Cortex of kidney (tissue), 1 donor: ENCODE data around the gene FBRSL1.
"Not testable (repeated sequence)": the region's sequence is repeated elsewhere in the genome, so short reads cannot be mapped to it uniquely, and the experiment has no call there.

Experiments used
- DNase-seq: peaks from one replicate; lab custom pipeline; 2025; lab: John Stamatoyannopoulos, UW

The FBRSL1 gene

GRCh38 chr12:132525833-132526455 is 36.0 kb downstream of the FBRSL1 start:
- DNase-seq, result no peak

DNA sequence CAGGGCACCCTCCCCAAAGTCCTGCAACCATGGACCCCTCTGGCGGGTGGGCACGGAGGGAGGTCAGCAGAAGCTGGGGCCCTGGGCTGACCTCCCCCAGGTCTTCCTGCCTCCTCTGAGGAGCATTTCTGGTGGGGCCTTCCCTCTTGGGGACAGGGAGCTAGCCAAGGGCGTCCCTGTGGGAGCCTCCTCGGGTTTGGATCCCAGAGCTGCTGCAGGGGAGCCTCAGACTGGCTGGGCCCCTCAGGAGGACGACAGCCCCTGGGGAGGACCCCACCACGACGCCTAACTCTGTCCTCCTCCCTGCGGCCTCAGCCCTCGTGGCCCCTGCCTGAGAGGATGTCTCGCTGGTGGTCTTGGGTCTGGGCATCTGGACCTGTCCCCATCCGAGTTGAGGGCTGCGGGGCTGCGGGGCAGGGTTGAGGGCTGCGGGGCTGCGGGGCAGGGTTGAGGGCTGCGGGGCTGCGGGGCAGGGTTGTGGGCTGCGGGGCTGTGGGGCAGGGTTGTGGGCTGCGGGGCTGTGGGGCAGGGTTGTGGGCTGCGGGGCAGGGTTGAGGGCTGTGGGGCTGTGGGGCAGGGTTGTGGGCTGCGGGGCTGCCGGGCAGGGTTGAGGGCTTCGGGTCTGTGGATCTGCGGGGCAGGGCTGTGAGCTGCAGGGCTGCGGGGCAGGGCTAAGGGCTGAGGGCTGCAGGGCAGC is 37.4 kb downstream of the FBRSL1 start:
- DNase-seq, result no peak

GRCh38 chr12:132527883-132528264 is 37.9 kb downstream of the FBRSL1 start:
- no peak for DNase-seq

DNA sequence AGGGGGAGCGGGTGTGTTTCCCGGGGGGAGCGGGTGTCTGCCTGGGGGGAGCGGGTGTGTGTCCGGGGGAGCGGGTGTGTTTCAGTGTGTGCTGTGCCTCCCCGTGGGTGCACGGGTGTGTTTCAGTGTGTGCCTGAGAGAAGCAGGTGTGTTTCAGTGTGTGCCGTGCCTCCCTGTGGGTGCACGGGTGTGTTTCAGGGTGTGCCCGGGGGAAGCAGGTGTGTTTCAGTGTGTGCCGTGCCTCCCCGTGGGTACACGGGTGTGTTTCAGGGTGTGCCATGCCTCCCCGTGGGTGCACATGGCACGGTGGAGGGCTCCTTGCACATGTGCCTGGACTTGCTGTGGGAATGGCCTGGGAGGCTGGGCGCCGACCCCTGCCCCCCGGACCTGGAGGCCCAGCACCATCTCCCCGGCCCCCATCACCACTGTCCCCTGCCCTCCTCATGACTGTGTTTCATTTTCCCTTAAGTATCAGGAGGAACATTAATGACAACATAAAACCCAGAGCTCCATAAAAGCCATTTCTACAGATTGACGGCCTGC is 38.7 kb downstream of the FBRSL1 start:
- DNase-seq, result no peak

DNA sequence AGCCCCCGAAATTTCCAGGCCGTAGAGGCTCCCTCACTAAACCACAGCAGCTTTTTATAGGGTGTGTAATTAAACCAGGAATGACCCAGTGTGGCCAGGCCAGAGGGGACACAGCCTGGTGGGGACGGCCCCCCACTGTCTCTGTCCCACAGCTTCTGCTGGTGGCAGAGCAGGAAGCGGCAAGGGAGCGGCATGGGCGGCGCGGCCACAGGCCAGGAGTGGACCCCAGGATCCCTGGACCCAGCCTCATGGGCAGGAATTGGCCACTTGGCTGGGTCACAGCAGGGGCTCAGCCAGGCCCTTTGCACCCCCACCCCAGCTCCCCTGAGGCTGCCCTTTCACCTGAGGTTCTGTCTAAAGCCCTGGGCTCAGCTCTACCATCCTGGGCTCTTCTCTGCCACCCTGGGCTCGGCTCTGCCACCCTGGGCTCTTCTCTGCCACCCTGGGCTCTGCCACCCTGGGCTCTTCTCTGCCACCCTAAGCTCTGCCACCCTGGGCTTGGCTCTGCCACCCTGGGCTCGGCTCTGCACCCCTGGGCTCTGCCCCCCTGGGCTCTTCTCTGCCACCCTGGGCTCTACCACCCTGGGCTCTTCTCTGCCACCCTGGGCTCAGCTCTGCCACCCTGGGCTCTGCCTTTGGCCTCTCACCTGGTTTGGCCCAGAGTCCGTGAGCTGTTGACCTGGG is 39.3 kb downstream of the FBRSL1 start:
- no peak for DNase-seq

GRCh38 chr12:132529906-132530305 is 40.0 kb downstream of the FBRSL1 start:
- no peak for DNase-seq

GRCh38 chr12:132530447-132530846 is 40.5 kb downstream of the FBRSL1 start:
- no peak for DNase-seq

GRCh38 chr12:132530851-132531250 is 40.9 kb downstream of the FBRSL1 start:
- no peak for DNase-seq

DNA sequence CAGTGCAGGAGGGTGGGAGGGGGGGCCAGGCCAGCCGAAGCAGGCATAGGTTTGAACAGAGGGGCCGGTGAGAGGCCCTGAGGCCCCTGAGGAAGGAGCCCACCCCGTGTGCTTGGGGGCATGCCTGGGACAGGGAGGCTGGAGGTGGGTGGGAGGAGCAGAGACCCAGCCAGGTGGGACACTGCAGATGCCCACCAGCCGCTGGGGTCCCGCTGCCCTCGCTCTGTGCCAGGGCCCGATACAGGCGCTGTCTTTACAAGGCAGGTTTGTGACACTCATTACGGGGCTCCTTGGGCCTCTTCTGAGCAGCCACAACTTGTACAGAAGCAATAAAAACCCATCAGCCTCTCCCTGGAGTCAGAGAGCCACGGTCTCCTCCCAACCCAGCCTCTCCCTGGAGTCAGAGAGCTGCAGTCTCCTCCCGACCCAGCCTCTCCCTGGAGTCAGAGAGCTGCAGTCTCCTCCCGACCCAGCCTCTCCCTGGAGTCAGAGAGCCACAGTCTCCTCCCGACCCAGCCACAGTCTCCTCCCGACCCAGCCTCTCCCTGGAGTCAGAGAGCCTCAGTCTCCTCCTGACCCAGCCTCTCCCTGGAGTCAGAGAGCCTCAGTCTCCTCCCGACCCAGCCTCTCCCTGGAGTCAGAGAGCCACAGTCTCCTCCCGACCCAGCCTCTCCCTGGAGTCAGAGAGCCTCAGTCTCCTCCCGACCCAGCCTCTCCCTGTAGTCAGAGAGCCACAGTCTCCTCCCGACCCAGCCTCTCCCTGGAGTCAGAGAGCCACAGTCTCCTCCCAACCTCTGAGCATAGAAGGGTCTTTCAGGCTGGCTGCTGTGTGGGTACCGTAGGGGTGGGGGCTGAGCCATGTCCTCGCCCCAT is 43.0 kb downstream of the FBRSL1 start:
- not testable (repeated sequence) for DNase-seq

DNA sequence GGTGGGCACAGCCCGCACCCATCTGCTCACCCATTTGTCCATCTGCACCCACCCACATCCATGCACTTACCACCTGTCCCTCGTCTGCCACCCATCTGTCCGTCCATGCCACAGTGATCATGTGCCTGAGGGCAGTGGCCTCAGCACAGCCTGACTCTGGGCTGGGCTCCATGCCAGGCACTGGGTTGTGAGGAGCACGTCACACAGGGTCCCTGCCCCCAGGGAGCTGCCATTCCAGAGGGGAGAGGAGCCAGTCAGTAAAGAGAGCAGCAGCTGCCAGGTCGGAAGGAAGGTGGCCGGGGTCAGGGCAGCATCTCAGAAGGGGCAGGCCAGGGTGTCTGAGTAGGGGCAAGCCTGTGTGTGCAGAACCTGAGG is 43.6 kb downstream of the FBRSL1 start:
- no peak for DNase-seq

GRCh38 chr12:132534076-132534475 is 44.1 kb downstream of the FBRSL1 start:
- DNase-seq, result no peak

DNA sequence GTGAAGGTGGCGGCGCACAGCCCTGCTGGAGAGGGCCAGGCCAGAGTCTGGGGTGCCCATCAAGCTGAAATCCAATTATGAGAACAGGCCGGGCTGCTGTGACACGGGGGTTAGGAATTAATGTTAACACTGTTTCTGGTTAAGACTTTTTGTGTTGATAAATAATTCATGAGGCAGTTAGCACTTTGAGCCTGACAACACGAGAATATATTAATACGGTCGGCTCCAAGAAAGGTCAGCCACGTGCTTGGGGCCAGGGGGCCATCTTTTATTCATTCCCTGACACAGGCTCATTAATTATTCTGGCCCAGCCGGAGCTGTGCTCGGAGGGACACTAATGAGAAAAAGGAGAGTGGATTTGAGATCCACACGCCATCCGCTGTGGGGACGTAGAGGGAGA is 45.1 kb downstream of the FBRSL1 start:
- no peak for DNase-seq

DNA sequence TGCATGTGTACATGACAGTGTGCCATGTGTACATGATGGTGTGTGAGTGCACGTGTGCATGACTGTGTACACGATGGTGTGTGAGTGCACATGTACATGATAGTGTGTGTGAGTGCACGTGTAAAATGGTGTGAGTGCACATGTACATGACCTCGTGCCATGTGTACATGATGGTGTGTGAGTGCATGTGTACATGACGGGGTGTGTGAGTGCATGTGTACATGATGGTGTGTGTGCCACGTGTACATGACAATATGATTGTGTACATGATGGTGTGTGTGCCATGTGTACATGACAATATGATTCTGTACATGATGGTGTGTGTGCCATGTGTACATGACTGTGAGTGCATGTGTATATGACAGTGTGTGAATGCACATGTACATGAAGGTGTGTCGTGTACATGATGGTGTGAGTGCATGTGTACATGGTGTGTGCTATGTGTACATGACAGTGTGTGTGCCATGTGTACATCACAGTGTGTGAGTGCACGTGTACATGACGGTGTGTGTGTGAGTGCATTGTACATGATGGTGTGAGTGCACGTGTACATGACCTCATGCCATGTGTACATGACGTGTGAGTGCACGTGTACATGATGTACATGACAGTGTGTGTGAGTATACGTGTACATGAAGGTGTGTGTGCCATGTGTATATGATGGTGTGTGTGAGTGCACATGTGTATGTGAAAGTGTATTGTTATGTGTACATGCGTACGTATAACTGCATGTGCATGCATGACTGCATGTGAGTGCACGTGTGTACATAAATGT is 46.3 kb downstream of the FBRSL1 start:
- no peak for DNase-seq

GRCh38 chr12:132537049-132537448 is 47.1 kb downstream of the FBRSL1 start:
- DNase-seq, result no peak

- DNase-seq, result no peak
These were observed 48.1 kb downstream of the FBRSL1 start for GRCh38 chr12:132537836-132538662.

DNA sequence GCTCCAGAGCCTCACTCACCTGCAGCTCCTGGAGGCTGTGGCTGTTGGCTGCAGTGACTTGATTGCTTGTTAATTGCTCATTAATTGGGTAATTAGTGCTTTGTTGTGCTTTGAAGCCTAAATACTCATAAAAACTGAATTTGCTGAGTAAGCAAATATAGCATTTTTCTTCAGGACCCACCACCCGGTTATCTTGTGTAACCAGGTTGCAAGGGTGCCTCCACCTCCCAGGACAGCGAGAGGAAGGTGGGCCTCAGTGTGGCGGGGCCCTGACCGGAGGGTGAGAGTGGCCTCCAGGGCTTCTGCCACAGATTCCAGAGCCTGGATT is 48.7 kb downstream of the FBRSL1 start:
- no peak for DNase-seq

- DNase-seq, result no peak
These were observed 49.2 kb downstream of the FBRSL1 start for GRCh38 chr12:132539016-132539773.

DNA sequence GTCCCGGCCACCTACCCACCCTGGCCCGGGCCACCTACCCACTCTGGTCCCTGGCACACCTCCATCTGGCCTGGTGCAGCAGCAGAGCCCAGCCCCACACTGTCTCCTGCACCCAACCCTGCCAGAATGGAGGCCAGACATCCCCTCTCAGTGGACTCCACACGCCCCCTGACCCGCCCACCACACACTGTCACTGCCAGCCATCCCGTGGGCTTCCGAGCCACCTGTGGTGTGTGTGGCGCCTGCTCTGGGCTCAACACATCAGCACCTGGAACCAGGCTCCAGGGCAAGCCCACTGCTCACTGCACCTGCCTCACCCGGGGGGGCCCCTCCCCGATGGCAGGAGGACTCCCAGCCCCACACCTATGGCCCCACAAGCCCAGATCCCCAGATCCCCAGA is 50.5 kb downstream of the FBRSL1 start:
- no peak for DNase-seq

GRCh38 chr12:132541200-132541599 is 51.2 kb downstream of the FBRSL1 start:
- DNase-seq, result no peak

DNA sequence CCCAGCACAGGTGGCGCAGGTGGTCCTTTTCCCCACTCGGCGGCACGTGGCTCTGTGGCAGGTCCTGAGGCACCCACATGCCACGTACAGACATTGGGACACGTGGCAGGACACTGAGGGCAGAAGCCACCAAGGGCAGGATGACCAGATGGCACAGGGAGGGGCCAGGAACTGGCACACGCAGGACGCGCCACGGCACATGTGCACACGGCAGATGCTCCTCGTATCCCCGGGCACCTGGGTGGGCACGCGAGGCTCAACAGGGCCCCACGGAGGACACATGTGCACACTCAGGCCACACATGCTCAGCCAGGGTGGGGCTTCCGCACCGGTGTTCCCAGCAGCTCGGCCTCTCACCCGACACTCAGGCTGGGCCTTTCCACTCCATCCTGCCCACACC is 52.0 kb downstream of the FBRSL1 start:
- DNase-seq, result no peak
